ENCODE data around the gene XPR1. TPM values are rescaled to one million over a fixed set of nuclear protein-coding genes. Genes with fewer than 3 reads are reported as not detected.

Gene XPR1
- total RNA-seq, 6 experiments from 2014 or later, result 25.0 to 44.7 (median 34.0) TPM

GRCh38 chr1:180836449-180836848 is 204.6 kb downstream of the XPR1 start:
- peaks cover 20% of the 10 kb centered on the region for H3K9me3 Mint-ChIP-seq
- no peak for TF ChIP-seq CTCF (IDR thresholded peaks at IDR 0.05)
- peaks cover 2% of the 10 kb centered on the region; the same call in 1 of the 2 replicates for H3K27me3 Mint-ChIP-seq (ENCODE audit: insufficient read depth)
- no peak overlapping the region for H3K4me3 Mint-ChIP-seq
- DNase-seq, result no peak
- H3K27ac Mint-ChIP-seq, result no peak overlapping the region
- H3K36me3 Mint-ChIP-seq (ENCODE audit: low read depth), result peaks cover 31% of the 10 kb centered on the region
- peaks cover 10% of the 10 kb centered on the region for H3K4me1 Mint-ChIP-seq (ENCODE audit: low read depth)

GRCh38 chr1:180837020-180837419 is 205.2 kb downstream of the XPR1 start:
- H3K27me3 Mint-ChIP-seq (ENCODE audit: insufficient read depth), result peaks cover 2% of the 10 kb centered on the region; the same call in 1 of the 2 replicates
- H3K36me3 Mint-ChIP-seq (ENCODE audit: low read depth), result peaks cover 26% of the 10 kb centered on the region
- no peak for DNase-seq
- H3K27ac Mint-ChIP-seq, result no peak overlapping the region
- no peak for TF ChIP-seq CTCF (IDR thresholded peaks at IDR 0.05)
- H3K9me3 Mint-ChIP-seq, result peaks cover 15% of the 10 kb centered on the region
- H3K4me1 Mint-ChIP-seq (ENCODE audit: low read depth), result peaks cover 15% of the 10 kb centered on the region
- H3K4me3 Mint-ChIP-seq, result no peak overlapping the region

GRCh38 chr1:180838535-180838934 is 206.7 kb downstream of the XPR1 start:
- peaks cover 26% of the 10 kb centered on the region for H3K4me1 Mint-ChIP-seq (ENCODE audit: low read depth)
- no peak for TF ChIP-seq CTCF (IDR thresholded peaks at IDR 0.05)
- peaks cover 10% of the 10 kb centered on the region for H3K36me3 Mint-ChIP-seq (ENCODE audit: low read depth)
- DNase-seq, result no peak
- H3K27me3 Mint-ChIP-seq (ENCODE audit: insufficient read depth), result peaks cover 2% of the 10 kb centered on the region; the same call in 1 of the 2 replicates
- no peak overlapping the region for H3K27ac Mint-ChIP-seq
- H3K9me3 Mint-ChIP-seq, result no peaks in the 10 kb centered on the region
- H3K4me3 Mint-ChIP-seq, result no peak overlapping the region

- no peak for DNase-seq
- Mint-ChIP-seq H3K4me3 (no peak overlapping the region), H3K9me3 (no peaks in the 10 kb centered on the region), H3K36me3 (ENCODE audit: low read depth) (peaks cover 4% of the 10 kb centered on the region), H3K27ac (no peak overlapping the region), H3K4me1 (ENCODE audit: low read depth) (peaks cover 26% of the 10 kb centered on the region), H3K27me3 (ENCODE audit: insufficient read depth) (peaks cover 2% of the 10 kb centered on the region; the same call in 1 of the 2 replicates)
- TF ChIP-seq CTCF (IDR thresholded peaks at IDR 0.05), result no peak
Observed at GRCh38 chr1:180839547-180839946, 207.7 kb downstream of the XPR1 start.

GRCh38 chr1:180841415-180841814 is 209.6 kb downstream of the XPR1 start:
- peaks cover 26% of the 10 kb centered on the region for H3K4me1 Mint-ChIP-seq (ENCODE audit: low read depth)
- H3K27ac Mint-ChIP-seq, result peak overlapping the region; percentile 75
- H3K4me3 Mint-ChIP-seq, result no peak overlapping the region
- no peak for TF ChIP-seq CTCF (IDR thresholded peaks at IDR 0.05)
- DNase-seq, result no peak
- no peaks in the 10 kb centered on the region for H3K27me3 Mint-ChIP-seq (ENCODE audit: insufficient read depth)
- no peaks in the 10 kb centered on the region for H3K9me3 Mint-ChIP-seq
- H3K36me3 Mint-ChIP-seq (ENCODE audit: low read depth), result no peaks in the 10 kb centered on the region

- no peak for TF ChIP-seq CTCF (IDR thresholded peaks at IDR 0.05)
- peak overlapping the region; percentile 17 for H3K4me3 Mint-ChIP-seq
- H3K27me3 Mint-ChIP-seq (ENCODE audit: insufficient read depth), result no peaks in the 10 kb centered on the region
- H3K36me3 Mint-ChIP-seq (ENCODE audit: low read depth), result no peaks in the 10 kb centered on the region
- H3K27ac Mint-ChIP-seq, result peak overlapping the region; percentile 75
- no peaks in the 10 kb centered on the region for H3K9me3 Mint-ChIP-seq
- H3K4me1 Mint-ChIP-seq (ENCODE audit: low read depth), result peaks cover 26% of the 10 kb centered on the region
- peak; percentile 84 for DNase-seq
Observed at GRCh38 chr1:180842052-180842451, 210.2 kb downstream of the XPR1 start.

Measured in HFFc6 (cell line).